Neural cell (in vitro differentiated cells): ENCODE results near the gene TMEFF1.

Experiments used
- EP300 ChIP-seq: fragments of 450-650 bp; conservative IDR thresholded peaks from 2 replicates; pipeline ENCODE4 v1.6.1; 2014; ENCODE audit warnings: antibody characterized with exemption, mild to moderate bottlenecking, moderate library complexity; ENCODE audit not compliant: poor library complexity, severe bottlenecking
- EZH2 ChIP-seq: fragments of 200-600, 300-800 bp; shearing (Covaris generic), sonication (generic); IDR thresholded peaks from 2 replicates; pipeline ENCODE4 v1.6.1; 2014; ENCODE audit warnings: antibody characterized with exemption, low read length, borderline replicate concordance, mild to moderate bottlenecking; ENCODE audit not compliant: insufficient read depth, poor library complexity, severe bottlenecking
- POLR2AphosphoS5 ChIP-seq: IDR thresholded peaks from 2 replicates; pipeline ENCODE4 v1.6.1; 2012
- REST ChIP-seq: IDR thresholded peaks from 2 replicates; pipeline ENCODE4 v1.6.1; 2012; ENCODE audit warnings: borderline replicate concordance
- SMC3 ChIP-seq: fragments of 450-650 bp; conservative IDR thresholded peaks from 2 replicates; pipeline ENCODE4 v1.6.1; 2014; ENCODE audit warnings: antibody characterized with exemption, mild to moderate bottlenecking, moderate library complexity; ENCODE audit not compliant: poor library complexity
- TF ChIP-seq, protein P1 (sequence below): fragments of 450-650 bp; IDR thresholded peaks from 2 replicates; pipeline ENCODE4 v1.5.1; 2014; ENCODE audit warnings: antibody characterized with exemption, mild to moderate bottlenecking, moderate library complexity; ENCODE audit not compliant: poor library complexity, severe bottlenecking

GRCh38 chr9:100425758-100426157 is 47.2 kb upstream of the TMEFF1 start:
- TF ChIP-seq, protein P1, sequence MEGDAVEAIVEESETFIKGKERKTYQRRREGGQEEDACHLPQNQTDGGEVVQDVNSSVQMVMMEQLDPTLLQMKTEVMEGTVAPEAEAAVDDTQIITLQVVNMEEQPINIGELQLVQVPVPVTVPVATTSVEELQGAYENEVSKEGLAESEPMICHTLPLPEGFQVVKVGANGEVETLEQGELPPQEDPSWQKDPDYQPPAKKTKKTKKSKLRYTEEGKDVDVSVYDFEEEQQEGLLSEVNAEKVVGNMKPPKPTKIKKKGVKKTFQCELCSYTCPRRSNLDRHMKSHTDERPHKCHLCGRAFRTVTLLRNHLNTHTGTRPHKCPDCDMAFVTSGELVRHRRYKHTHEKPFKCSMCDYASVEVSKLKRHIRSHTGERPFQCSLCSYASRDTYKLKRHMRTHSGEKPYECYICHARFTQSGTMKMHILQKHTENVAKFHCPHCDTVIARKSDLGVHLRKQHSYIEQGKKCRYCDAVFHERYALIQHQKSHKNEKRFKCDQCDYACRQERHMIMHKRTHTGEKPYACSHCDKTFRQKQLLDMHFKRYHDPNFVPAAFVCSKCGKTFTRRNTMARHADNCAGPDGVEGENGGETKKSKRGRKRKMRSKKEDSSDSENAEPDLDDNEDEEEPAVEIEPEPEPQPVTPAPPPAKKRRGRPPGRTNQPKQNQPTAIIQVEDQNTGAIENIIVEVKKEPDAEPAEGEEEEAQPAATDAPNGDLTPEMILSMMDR, result no peak
- no peak for TF ChIP-seq SMC3
- TF ChIP-seq EZH2, result no peak
- TF ChIP-seq REST, result no peak
- no peak for TF ChIP-seq EP300
- TF ChIP-seq POLR2AphosphoS5, result no peak
